IPS-18a (cell line): ENCODE data around the gene ATG101.
A peak's percentile ranks its signal among the peaks of the same experiment; 100 is the strongest.

Experiments
- H3K27ac ChIP-seq: one replicate; pipeline ENCODE4 v1.5.1; 2013; ENCODE audit warnings: low read length
- H3K27me3 ChIP-seq: one replicate; pipeline ENCODE4 v1.6.1; 2013; ENCODE audit warnings: mild to moderate bottlenecking, low read length; ENCODE audit not compliant: control insufficient read depth, insufficient read depth
- H3K36me3 ChIP-seq: one replicate; pipeline ENCODE4 v1.6.1; 2013; ENCODE audit warnings: low read depth, low read length; ENCODE audit not compliant: control insufficient read depth
- H3K4me1 ChIP-seq: one replicate; pipeline ENCODE4 v1.6.1; 2013; ENCODE audit warnings: low read depth, low read length; ENCODE audit not compliant: control insufficient read depth
- H3K4me3 ChIP-seq: one replicate; pipeline ENCODE4 v1.5.1; 2013; ENCODE audit warnings: low read length
- H3K9ac ChIP-seq: one replicate; pipeline ENCODE4 v1.6.1; 2013; ENCODE audit warnings: mild to moderate bottlenecking, low read length, moderate library complexity
- H3K9me3 ChIP-seq: one replicate; pipeline ENCODE4 v1.6.1; 2013; ENCODE audit warnings: low read depth, low read length; ENCODE audit not compliant: control insufficient read depth

The ATG101 gene

GRCh38 chr12:52043386-52044212 is 26.2 kb upstream of the ATG101 start:
- Histone ChIP-seq H3K27me3 (peaks cover 4% of the 10 kb centered on the region), H3K4me1 (peaks cover 5% of the 10 kb centered on the region), H3K27ac (no peak overlapping the region), H3K4me3 (no peak overlapping the region), H3K9ac (no peak overlapping the region), H3K36me3 (no peaks in the 10 kb centered on the region), H3K9me3 (no peaks in the 10 kb centered on the region)

- H3K36me3 ChIP-seq, result no peaks in the 10 kb centered on the region
- no peak overlapping the region for H3K9ac ChIP-seq
- no peaks in the 10 kb centered on the region for H3K9me3 ChIP-seq
- no peak overlapping the region for H3K27ac ChIP-seq
- no peak overlapping the region for H3K4me3 ChIP-seq
- peaks cover 5% of the 10 kb centered on the region for H3K4me1 ChIP-seq
- H3K27me3 ChIP-seq, result peaks cover 12% of the 10 kb centered on the region
Measured at GRCh38 chr12:52044292-52044983, 25.3 kb upstream of the ATG101 start.

- H3K27me3 ChIP-seq, result peaks cover 26% of the 10 kb centered on the region
- no peaks in the 10 kb centered on the region for H3K36me3 ChIP-seq
- H3K9me3 ChIP-seq, result no peaks in the 10 kb centered on the region
- peaks cover 10% of the 10 kb centered on the region for H3K4me1 ChIP-seq
- H3K4me3 ChIP-seq, result no peak overlapping the region
- H3K27ac ChIP-seq, result no peak overlapping the region
- no peak overlapping the region for H3K9ac ChIP-seq
Measured at GRCh38 chr12:52045794-52046199, 24.0 kb upstream of the ATG101 start.

- peaks cover 34% of the 10 kb centered on the region for H3K27me3 ChIP-seq
- H3K36me3 ChIP-seq, result no peaks in the 10 kb centered on the region
- peaks cover 9% of the 10 kb centered on the region for H3K4me1 ChIP-seq
- no peak overlapping the region for H3K9ac ChIP-seq
- no peaks in the 10 kb centered on the region for H3K9me3 ChIP-seq
- no peak overlapping the region for H3K27ac ChIP-seq
- H3K4me3 ChIP-seq, result no peak overlapping the region
Measured at GRCh38 chr12:52046859-52047258, 22.9 kb upstream of the ATG101 start.

GRCh38 chr12:52049286-52049685 is 20.5 kb upstream of the ATG101 start:
- H3K9ac ChIP-seq, result no peak overlapping the region
- no peak overlapping the region for H3K27ac ChIP-seq

GRCh38 chr12:52049688-52050087 is 20.1 kb upstream of the ATG101 start:
- Histone ChIP-seq H3K4me1 (peaks cover 11% of the 10 kb centered on the region), H3K27ac (no peak overlapping the region), H3K4me3 (no peak overlapping the region)

More at GRCh38 chr12:52049286-52049685, 20.5 kb upstream of the ATG101 start:
- Histone ChIP-seq H3K9me3 (no peaks in the 10 kb centered on the region), H3K27me3 (peaks cover 44% of the 10 kb centered on the region), H3K4me3 (no peak overlapping the region), H3K36me3 (no peaks in the 10 kb centered on the region), H3K4me1 (peaks cover 11% of the 10 kb centered on the region)

GRCh38 chr12:52050116-52050757 is 19.5 kb upstream of the ATG101 start:
- Histone ChIP-seq H3K27me3 (peaks cover 44% of the 10 kb centered on the region), H3K9ac (peak overlapping the region; percentile 35), H3K36me3 (no peaks in the 10 kb centered on the region), H3K4me3 (peak overlapping the region; percentile 67), H3K4me1 (peaks cover 11% of the 10 kb centered on the region), H3K27ac (no peak overlapping the region), H3K9me3 (no peaks in the 10 kb centered on the region)

More at GRCh38 chr12:52049688-52050087, 20.1 kb upstream of the ATG101 start:
- Histone ChIP-seq H3K27me3 (peaks cover 44% of the 10 kb centered on the region), H3K36me3 (no peaks in the 10 kb centered on the region), H3K9ac (no peak overlapping the region), H3K9me3 (no peaks in the 10 kb centered on the region)

GRCh38 chr12:52050758-52051541 is 18.8 kb upstream of the ATG101 start, which contains the start of gene NR4A1:
Gene NR4A1 (plus strand): TSS chr12:52051442. CDS start chr12:52054329, 2,887 bp downstream.
- Histone ChIP-seq H3K27ac (no peak within 1 kb of the TSS), H3K4me3 (peak within 1 kb of the TSS; percentile 67), H3K27me3 (peaks cover 44% of the 10 kb centered on the region), H3K9ac (peak within 1 kb of the TSS; percentile 57), H3K9me3 (no peaks in the 10 kb centered on the region), H3K4me1 (peaks cover 11% of the 10 kb centered on the region), H3K36me3 (no peaks in the 10 kb centered on the region)

GRCh38 chr12:52052468-52053186 is 17.2 kb upstream of the ATG101 start:
- Histone ChIP-seq H3K4me3 (no peak overlapping the region), H3K27me3 (peaks cover 44% of the 10 kb centered on the region)

GRCh38 chr12:52053536-52054209 is 16.1 kb upstream of the ATG101 start:
- Histone ChIP-seq H3K4me3 (no peak overlapping the region), H3K27ac (no peak overlapping the region), H3K4me1 (peaks cover 11% of the 10 kb centered on the region), H3K9ac (no peak overlapping the region), H3K27me3 (peaks cover 40% of the 10 kb centered on the region), H3K9me3 (no peaks in the 10 kb centered on the region), H3K36me3 (peaks cover 9% of the 10 kb centered on the region)

More at GRCh38 chr12:52052468-52053186, 17.2 kb upstream of the ATG101 start:
- no peak overlapping the region for H3K27ac ChIP-seq
- no peaks in the 10 kb centered on the region for H3K9me3 ChIP-seq
- H3K9ac ChIP-seq, result no peak overlapping the region
- H3K4me1 ChIP-seq, result peaks cover 11% of the 10 kb centered on the region
- H3K36me3 ChIP-seq, result peaks cover 8% of the 10 kb centered on the region
